ENCODE data around the gene CASK. TPM values are rescaled to one million over a fixed set of nuclear protein-coding genes. Genes with fewer than 3 reads are reported as not detected.

The CASK gene
- total and polyA plus RNA-seq, 7 experiments from 2014 or later = 5.6 to 72.4 (median 43.5) TPM

DNA sequence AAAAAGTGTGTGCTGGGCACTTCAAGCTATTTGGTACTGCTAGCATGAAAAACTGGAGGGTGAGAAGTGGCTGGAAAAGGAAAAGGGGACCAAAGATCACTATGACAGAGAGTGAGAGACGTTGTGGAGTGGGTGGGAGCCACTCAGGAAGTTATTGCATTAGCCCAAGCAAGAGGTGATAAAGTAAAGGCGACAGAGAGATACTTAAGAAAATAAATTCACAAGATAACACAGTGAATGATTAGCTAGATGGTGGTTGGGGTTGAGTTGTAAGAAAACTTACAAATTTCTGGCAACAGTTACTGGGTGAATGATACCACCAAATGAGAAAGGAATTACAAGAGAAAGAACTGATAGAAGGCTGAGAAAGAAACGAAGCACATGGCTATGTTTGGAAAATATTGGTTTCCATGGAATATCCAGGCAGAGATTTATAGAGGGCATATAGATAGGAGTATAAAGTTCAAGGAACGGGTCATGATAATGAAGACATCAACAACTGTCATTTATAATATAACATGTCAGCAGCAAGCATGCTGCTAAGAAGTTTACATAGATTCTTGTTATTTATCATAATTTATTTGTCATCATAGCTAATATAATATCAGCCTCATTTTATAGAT, 60.7 kb downstream of the CASK start:
- ChIA-PET CTCF (no interaction called here), POLR2A (interaction anchor here (0.6 kb wide), 1 partner anchor 532 kb away, joined by 3 read pairs; no protein-coding TSS in a partner anchor)
- DNase-seq (no peak), ATAC-seq (no peak)
- Mint-ChIP-seq H3K4me3 (peak overlapping the region in 2 of 10 donors; percentile 29 to 41), H3K9me3 (peaks cover 0 to 6% (median 0%) of the 10 kb centered on the region in 11 donors), H3K27ac (peak overlapping the region in 7 of 9 donors; percentile 1 to 73 (median 38)), H3K36me3 (peaks cover 0 to 8% (median 3%) of the 10 kb centered on the region in 5 donors), H3K4me1 (peaks cover 15 to 54% (median 28%) of the 10 kb centered on the region in 7 donors), H3K27me3 (no peaks in the 10 kb centered on the region)
- Histone ChIP-seq H3K27me3 (ENCODE audit: control insufficient read depth in 2 of 2, insufficient read depth in 2 of 2, low read length in 2 of 2) (no peaks in the 10 kb centered on the region), H3K4me3 (ENCODE audit: low read length) (no peak overlapping the region), H3K27ac (ENCODE audit: low read depth, low read length) (no peak overlapping the region), H3K4me1 (ENCODE audit: control insufficient read depth in 2 of 2, insufficient read depth in 2 of 2, low read length in 2 of 2) (peaks cover 0 to 20% of the 10 kb centered on the region in 2 donors), H3K36me3 (ENCODE audit: control insufficient read depth in 2 of 3, insufficient read depth in 3 of 3, low read length in 3 of 3) (no peaks in the 10 kb centered on the region), H3K9me3 (ENCODE audit: control insufficient read depth in 2 of 3, low read length in 3 of 3) (no peaks in the 10 kb centered on the region)
- intact Hi-C loops (cut with micrococcal nuclease) = no loop called here

GRCh38 chrX:41858161-41858775, 65.1 kb downstream of the CASK start:
- DNase-seq (no peak), ATAC-seq (no peak)
- peaks cover 6 to 37% (median 22%) of the 10 kb centered on the region in 7 donors for H3K4me1 Mint-ChIP-seq
- H3K9me3 Mint-ChIP-seq = peaks cover 0 to 6% (median 0%) of the 10 kb centered on the region in 11 donors
- Histone ChIP-seq H3K27ac (ENCODE audit: low read depth, low read length) (no peak overlapping the region), H3K4me3 (ENCODE audit: low read length) (no peak overlapping the region), H3K9me3 (ENCODE audit: control insufficient read depth in 2 of 3, low read length in 3 of 3) (no peaks in the 10 kb centered on the region), H3K36me3 (ENCODE audit: control insufficient read depth in 2 of 3, insufficient read depth in 3 of 3, low read length in 3 of 3) (no peaks in the 10 kb centered on the region), H3K4me1 (ENCODE audit: control insufficient read depth in 2 of 2, insufficient read depth in 2 of 2, low read length in 2 of 2) (peaks cover 0 to 8% of the 10 kb centered on the region in 2 donors), H3K27me3 (ENCODE audit: control insufficient read depth in 2 of 2, insufficient read depth in 2 of 2, low read length in 2 of 2) (no peaks in the 10 kb centered on the region)
- intact Hi-C loops (cut with micrococcal nuclease) = no loop called here
- ChIA-PET POLR2A (no interaction called here), CTCF (no interaction called here)
- no peak overlapping the region for H3K27ac Mint-ChIP-seq
- H3K4me3 Mint-ChIP-seq = peak overlapping the region in 1 of 10 donors; percentile 16
- H3K36me3 Mint-ChIP-seq = peaks cover 0 to 16% (median 9%) of the 10 kb centered on the region in 5 donors
- no peaks in the 10 kb centered on the region for H3K27me3 Mint-ChIP-seq

DNA sequence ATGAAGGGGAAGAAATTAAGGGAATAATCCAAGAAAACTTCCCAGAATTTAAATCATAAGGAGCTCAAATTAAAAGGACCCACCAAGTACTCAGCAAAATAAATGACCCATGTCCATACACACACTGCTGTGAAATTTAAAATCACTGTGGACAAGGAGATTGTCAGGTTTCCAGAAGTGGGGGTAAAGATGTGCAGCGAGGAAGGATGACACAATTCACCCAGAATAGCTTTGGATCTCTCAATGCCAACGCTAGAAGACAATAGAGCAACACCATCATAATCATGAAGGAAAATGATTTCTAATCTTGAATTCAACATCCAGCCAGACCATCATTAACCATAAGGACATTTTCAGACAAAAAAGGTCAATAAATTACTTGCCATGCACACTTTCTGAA, 65.7 kb downstream of the CASK start:
- Histone ChIP-seq H3K27ac (ENCODE audit: low read depth, low read length) (no peak overlapping the region), H3K9me3 (ENCODE audit: control insufficient read depth in 2 of 3, low read length in 3 of 3) (no peaks in the 10 kb centered on the region), H3K4me3 (ENCODE audit: low read length) (no peak overlapping the region), H3K4me1 (ENCODE audit: control insufficient read depth in 2 of 2, insufficient read depth in 2 of 2, low read length in 2 of 2) (peaks cover 0 to 3% of the 10 kb centered on the region in 2 donors), H3K36me3 (ENCODE audit: control insufficient read depth in 2 of 3, insufficient read depth in 3 of 3, low read length in 3 of 3) (no peaks in the 10 kb centered on the region), H3K27me3 (ENCODE audit: control insufficient read depth in 2 of 2, insufficient read depth in 2 of 2, low read length in 2 of 2) (no peaks in the 10 kb centered on the region)
- CTCF ChIA-PET = no interaction called here
- H3K27ac Mint-ChIP-seq = no peak overlapping the region
- H3K36me3 Mint-ChIP-seq = peaks cover 0 to 20% (median 10%) of the 10 kb centered on the region in 5 donors
- no peak for ATAC-seq
- H3K4me1 Mint-ChIP-seq = peaks cover 3 to 31% (median 16%) of the 10 kb centered on the region in 7 donors
- DNase-seq = no peak
- no peak overlapping the region for H3K4me3 Mint-ChIP-seq
- peaks cover 0 to 6% (median 0%) of the 10 kb centered on the region in 11 donors for H3K9me3 Mint-ChIP-seq
- no peaks in the 10 kb centered on the region for H3K27me3 Mint-ChIP-seq
- intact Hi-C loops (cut with micrococcal nuclease) = no loop called here
- POLR2A ChIA-PET = no interaction called here

DNA sequence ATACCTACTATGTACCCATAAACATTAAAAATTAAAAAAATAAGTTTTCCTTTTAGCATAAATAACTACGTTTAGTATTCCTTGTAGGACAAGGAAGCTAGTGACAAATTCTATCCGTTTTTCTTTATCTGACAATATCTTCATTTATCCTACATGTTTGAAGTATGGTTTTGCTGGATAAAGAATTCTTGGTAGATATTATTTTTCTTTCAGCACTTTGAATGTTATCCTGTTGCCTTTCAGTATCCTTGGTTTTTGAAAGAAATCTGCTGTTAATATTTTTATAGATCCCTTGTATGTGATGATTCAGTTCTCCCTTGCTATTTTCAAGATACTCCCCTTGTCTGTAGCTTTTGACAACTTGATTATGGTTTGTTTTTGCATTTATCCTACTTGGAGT, 76.6 kb downstream of the CASK start:
- peaks cover 0 to 6% (median 0%) of the 10 kb centered on the region in 3 experiments for H3K9me3 ChIP-seq (ENCODE audit: control insufficient read depth in 2 of 3, low read length in 3 of 3)
- H3K36me3 ChIP-seq (ENCODE audit: control insufficient read depth in 2 of 3, insufficient read depth in 3 of 3, low read length in 3 of 3) = peaks cover 0 to 11% (median 0%) of the 10 kb centered on the region in 3 experiments
- peaks cover 21 to 70% (median 64%) of the 10 kb centered on the region in 5 donors for H3K36me3 Mint-ChIP-seq
- CTCF ChIA-PET = no interaction called here
- H3K4me3 ChIP-seq (ENCODE audit: low read length) = no peak overlapping the region
- H3K27me3 Mint-ChIP-seq = no peaks in the 10 kb centered on the region
- H3K27ac ChIP-seq (ENCODE audit: low read depth, low read length) = no peak overlapping the region
- no peaks in the 10 kb centered on the region for H3K27me3 ChIP-seq (ENCODE audit: control insufficient read depth in 2 of 2, insufficient read depth in 2 of 2, low read length in 2 of 2)
- ATAC-seq (no peak), DNase-seq (no peak)
- H3K4me1 ChIP-seq (ENCODE audit: control insufficient read depth in 2 of 2, insufficient read depth in 2 of 2, low read length in 2 of 2) = no peaks in the 10 kb centered on the region
- no peaks in the 10 kb centered on the region for H3K4me1 Mint-ChIP-seq
- intact Hi-C loops (cut with micrococcal nuclease) = no loop called here
- H3K27ac Mint-ChIP-seq = no peak overlapping the region
- H3K9me3 Mint-ChIP-seq = peaks cover 3 to 63% (median 34%) of the 10 kb centered on the region in 11 donors
- POLR2A ChIA-PET = no interaction called here
- H3K4me3 Mint-ChIP-seq = peak overlapping the region in 1 of 10 donors; percentile 21

- no peak for DNase-seq
These were observed 85.9 kb downstream of the CASK start for GRCh38 chrX:41837270-41837944.

GRCh38 chrX:41828826-41829225, 94.5 kb downstream of the CASK start:
- peaks cover 0 to 28% (median 14%) of the 10 kb centered on the region in 5 donors for H3K36me3 Mint-ChIP-seq
- ChIA-PET CTCF (no interaction called here), POLR2A (no interaction called here)
- no peaks in the 10 kb centered on the region for H3K27me3 Mint-ChIP-seq
- Histone ChIP-seq H3K9me3 (ENCODE audit: control insufficient read depth in 2 of 3, low read length in 3 of 3) (no peaks in the 10 kb centered on the region), H3K4me3 (ENCODE audit: low read length) (no peak overlapping the region), H3K4me1 (ENCODE audit: control insufficient read depth in 2 of 2, insufficient read depth in 2 of 2, low read length in 2 of 2) (no peaks in the 10 kb centered on the region), H3K27ac (ENCODE audit: low read depth, low read length) (no peak overlapping the region), H3K36me3 (ENCODE audit: control insufficient read depth in 2 of 3, insufficient read depth in 3 of 3, low read length in 3 of 3) (no peaks in the 10 kb centered on the region), H3K27me3 (ENCODE audit: control insufficient read depth in 2 of 2, insufficient read depth in 2 of 2, low read length in 2 of 2) (no peaks in the 10 kb centered on the region)
- ATAC-seq (no peak), DNase-seq (no peak)
- H3K4me1 Mint-ChIP-seq = peaks cover under 1 to 29% (median 11%) of the 10 kb centered on the region in 7 donors
- intact Hi-C loops (cut with micrococcal nuclease) = no loop called here
- peak overlapping the region in 1 of 9 donors; percentile 2 for H3K27ac Mint-ChIP-seq
- no peak overlapping the region for H3K4me3 Mint-ChIP-seq
- H3K9me3 Mint-ChIP-seq = peaks cover 0 to 8% (median 2%) of the 10 kb centered on the region in 11 donors

More at GRCh38 chrX:41837270-41837944, 85.9 kb downstream of the CASK start:
- Mint-ChIP-seq H3K9me3 (peaks cover 0 to 18% (median 5%) of the 10 kb centered on the region in 11 donors), H3K27ac (no peak overlapping the region), H3K4me3 (peak overlapping the region in 1 of 10 donors; percentile 6), H3K36me3 (peaks cover 0 to 25% (median 22%) of the 10 kb centered on the region in 5 donors), H3K4me1 (peaks cover 0 to 34% (median 4%) of the 10 kb centered on the region in 7 donors), H3K27me3 (no peaks in the 10 kb centered on the region)
- Histone ChIP-seq H3K36me3 (ENCODE audit: control insufficient read depth in 2 of 3, insufficient read depth in 3 of 3, low read length in 3 of 3) (no peaks in the 10 kb centered on the region), H3K27ac (ENCODE audit: low read depth, low read length) (no peak overlapping the region), H3K27me3 (ENCODE audit: control insufficient read depth in 2 of 2, insufficient read depth in 2 of 2, low read length in 2 of 2) (no peaks in the 10 kb centered on the region), H3K9me3 (ENCODE audit: control insufficient read depth in 2 of 3, low read length in 3 of 3) (no peaks in the 10 kb centered on the region), H3K4me3 (ENCODE audit: low read length) (no peak overlapping the region), H3K4me1 (ENCODE audit: control insufficient read depth in 2 of 2, insufficient read depth in 2 of 2, low read length in 2 of 2) (peaks cover 0 to 4% of the 10 kb centered on the region in 2 donors)
- no peak for ATAC-seq
- ChIA-PET CTCF (no interaction called here), POLR2A (no interaction called here)
- intact Hi-C loops (cut with micrococcal nuclease) = no loop called here

Data from naive thymus-derived CD4-positive, alpha-beta T cell (primary cell).